Liver (tissue), 9 donors: ENCODE data around the gene RFT1. TPM values are rescaled to one million over a fixed set of nuclear protein-coding genes. Genes with fewer than 3 reads are reported as not detected.
A peak's percentile ranks its signal among the peaks of the same experiment; 100 is the strongest.

Source experiments
- DNase-seq: peaks from one replicate; pipeline ENCODE4 v3.0.0-alpha.2; 2017; ENCODE audit warnings: low spot score
- H3K27ac ChIP-seq, 2 donors: one replicate each; pipeline ENCODE4 v1.7.0; 2013; ENCODE audit warnings: inconsistent platforms in 2 of 2, low read length in 2 of 2, control low read depth in 1 of 2, low read depth in 1 of 2, mild to moderate bottlenecking in 1 of 2
- H3K27me3 ChIP-seq, 4 donors: one replicate each; pipeline versions ENCODE4 v1.6.1 to v1.7.0; 2013; ENCODE audit warnings: low read length in 3 of 4, inconsistent platforms in 1 of 4, mild to moderate bottlenecking in 1 of 4, moderate library complexity in 1 of 4; ENCODE audit not compliant: control insufficient read depth in 4 of 4, insufficient read depth in 4 of 4
- H3K36me3 ChIP-seq, 4 donors: one replicate each; pipeline versions ENCODE4 v1.6.1 to v1.7.0; 2013; ENCODE audit warnings: low read length in 3 of 4, mild to moderate bottlenecking in 3 of 4, low read depth in 1 of 4, moderate library complexity in 1 of 4; ENCODE audit not compliant: control insufficient read depth in 4 of 4, insufficient read depth in 3 of 4
- H3K4me1 ChIP-seq, 4 donors: one replicate each; pipeline versions ENCODE4 v1.6.1 to v1.7.0; 2013; ENCODE audit warnings: low read length in 3 of 4, mild to moderate bottlenecking in 3 of 4, moderate library complexity in 1 of 4; ENCODE audit not compliant: control insufficient read depth in 4 of 4, insufficient read depth in 4 of 4
- H3K4me3 ChIP-seq, 3 donors: one replicate each; pipeline versions ENCODE4 v1.6.1 to v1.7.0; 2013; ENCODE audit warnings: low read length in 3 of 3, control low read depth in 1 of 3, low read depth in 1 of 3, mild to moderate bottlenecking in 1 of 3
- H3K9ac ChIP-seq, 2 donors: one replicate each; pipeline ENCODE4 v1.7.0; 2013; ENCODE audit warnings: low read length in 2 of 2, mild to moderate bottlenecking in 2 of 2, moderate library complexity in 2 of 2, control low read depth in 1 of 2, low read depth in 1 of 2
- H3K9me3 ChIP-seq, 4 donors: one replicate each; pipeline versions ENCODE4 v1.6.1 to v1.7.0; 2013; ENCODE audit warnings: low read length in 3 of 4; ENCODE audit not compliant: control insufficient read depth in 4 of 4
- CTCF ChIP-seq: fragments of 150-350 bp; IDR thresholded peaks from 2 replicates; pipeline ENCODE4 v1.5.1; 2017; ENCODE audit warnings: improper control_type of control experiment, low read depth, low read length; ENCODE audit not compliant: missing input control
- EGR1 ChIP-seq, 2 donors: IDR thresholded peaks; 2 replicates each; pipeline ENCODE4 v1.6.1; 2016 to 2018; ENCODE audit warnings: antibody characterized with exemption in 2 of 2, low read depth in 2 of 2
- GABPA ChIP-seq, 2 donors: IDR thresholded peaks in 1 of 2; conservative IDR thresholded peaks in 1 of 2; 2 replicates each; pipeline ENCODE4 v1.6.1; 2016; ENCODE audit warnings: antibody characterized with exemption in 2 of 2, mild to moderate bottlenecking in 1 of 2, moderate library complexity in 1 of 2
- HNF4A ChIP-seq, 2 donors: conservative IDR thresholded peaks; 2 replicates each; pipeline ENCODE4 v1.6.1; 2016; ENCODE audit warnings: antibody characterized with exemption in 2 of 2, mild to moderate bottlenecking in 2 of 2
- JUND ChIP-seq, 2 donors: IDR thresholded peaks; 2 replicates each; pipeline ENCODE4 v1.6.1; 2016; ENCODE audit warnings: antibody characterized with exemption in 2 of 2
- RAD21 ChIP-seq, 2 donors: IDR thresholded peaks; 2 replicates each; pipeline ENCODE4 v1.6.1; 2016; ENCODE audit warnings: antibody characterized with exemption in 2 of 2, mild to moderate bottlenecking in 2 of 2
- REST ChIP-seq: IDR thresholded peaks from 2 replicates; pipeline ENCODE4 v1.6.1; 2016; ENCODE audit warnings: antibody characterized with exemption, mild to moderate bottlenecking
- RXRA ChIP-seq, 2 donors: IDR thresholded peaks; 2 replicates each; pipeline ENCODE4 v1.6.1; 2017 to 2018; ENCODE audit warnings: antibody characterized with exemption in 2 of 2, mild to moderate bottlenecking in 1 of 2
- YY1 ChIP-seq: IDR thresholded peaks from 2 replicates; pipeline ENCODE4 v1.6.1; 2016; ENCODE audit warnings: antibody characterized with exemption, mild to moderate bottlenecking
- ZBTB33 ChIP-seq: IDR thresholded peaks from 2 replicates; pipeline ENCODE4 v1.6.1; 2016; ENCODE audit warnings: antibody characterized with exemption
- WGBS: extraction: QIAGEN DNeasy Blood & Tissue Kit; methylation state at CpG from one replicate; pipeline ENCODE4 v1.1.7; 2013; 5-methylcytosine and 5-hydroxymethylcytosine counted together
- polyA plus RNA-seq, 2 donors: library from polyadenylated mRNA; stranded (reverse) in 1 of 2; unstranded in 1 of 2; fragments of 200-250 nt in 1 of 2; fragments of >200 nt in 1 of 2; fragmentation: Nextera tagmentation in 1 of 2; extraction: Ambion mirVana in 1 of 2; gene quantifications; one replicate each; pipeline versions ENCODE4 v1.2.1 to v1.2.3, GENCODE V29; 2013 to 2015
- total RNA-seq, 2 donors: library from RNA; depleted of rRNA; stranded (reverse); fragments of >200 nt; gene quantifications; one replicate each; pipeline ENCODE4 v1.2.3, GENCODE V29; 2014
- donor health status: healthy.
- donor health status: healthy.
- donor health status: healthy.
- donor health status: healthy.
- donor health status: healthy.

The RFT1 gene
- total and polyA plus RNA-seq, 4 donors, result 8.0 to 12.6 (median 11.8) TPM

- H3K36me3 ChIP-seq, result no peaks in the 10 kb centered on the region
- DNase-seq, result peak; percentile 83
- no peaks in the 10 kb centered on the region for H3K27me3 ChIP-seq
- peak overlapping the region; percentile 53 to 74 (median 70) for H3K4me3 ChIP-seq
- H3K4me1 ChIP-seq, result peaks cover 0 to 21% (median 14%) of the 10 kb centered on the region in 4 donors
- TF ChIP-seq GABPA (IDR thresholded peaks at IDR 0.05 in 1 of 2, conservative IDR thresholded peaks at IDR 0.05 in 1 of 2), result peak; percentile 57 to 85
- no peak for TF ChIP-seq ZBTB33
- peak; percentile 22 to 40 for TF ChIP-seq RXRA (IDR thresholded peaks at IDR 0.05)
- peak; percentile 13 to 63 for TF ChIP-seq HNF4A (conservative IDR thresholded peaks at IDR 0.05)
- no peak for TF ChIP-seq JUND (IDR thresholded peaks at IDR 0.05)
- TF ChIP-seq CTCF, result peak; percentile 92
- TF ChIP-seq RAD21 (IDR thresholded peaks at IDR 0.05), result peak; percentile 93 to 94
- TF ChIP-seq YY1, result peak; percentile 68
- no peak for TF ChIP-seq EGR1 (IDR thresholded peaks at IDR 0.05; ENCODE audit: low read depth in 2 of 2)
- TF ChIP-seq REST, result peak; percentile 44
- peak overlapping the region; percentile 58 to 64 for H3K9ac ChIP-seq
- 1% methylated on average over 32 of the region's 32 CpGs for WGBS
- H3K9me3 ChIP-seq, result no peaks in the 10 kb centered on the region
- H3K27ac ChIP-seq, result peak overlapping the region; percentile 37 to 45
These were observed 57.3 kb downstream of the RFT1 start for GRCh38 chr3:53072653-53073552.

GRCh38 chr3:53071882-53072431, 58.3 kb downstream of the RFT1 start:
- WGBS, result 83% methylated on average over 11 of the region's 11 CpGs
- Histone ChIP-seq H3K4me3 (no peak overlapping the region), H3K27me3 (no peaks in the 10 kb centered on the region), H3K27ac (no peak overlapping the region), H3K9ac (no peak overlapping the region), H3K4me1 (peaks cover 0 to 21% (median 14%) of the 10 kb centered on the region in 4 donors), H3K9me3 (no peaks in the 10 kb centered on the region), H3K36me3 (no peaks in the 10 kb centered on the region)
- DNase-seq, result peak; percentile 31
- TF ChIP-seq YY1 (no peak), RAD21 (IDR thresholded peaks at IDR 0.05) (no peak), JUND (IDR thresholded peaks at IDR 0.05) (no peak), HNF4A (conservative IDR thresholded peaks at IDR 0.05) (no peak), RXRA (IDR thresholded peaks at IDR 0.05) (no peak), REST (no peak)
